Osteocyte (in vitro differentiated cells): ENCODE measurements around the gene TLCD5. TPM values are rescaled to one million over a fixed set of nuclear protein-coding genes. Genes with fewer than 3 reads are reported as not detected.
A peak's percentile ranks its signal among the peaks of the same experiment; 100 is the strongest.

ENCODE experiments used
- DNase-seq: peaks from one replicate; pipeline ENCODE4 v3.0.0; 2021; ENCODE audit warnings: mixed read lengths; ENCODE audit not compliant: unreplicated experiment; ENCODE audit errors: extremely low spot score
- H3K27ac Mint-ChIP-seq: one replicate; pipeline ENCODE4 v1.8.0; 2021; ENCODE audit warnings: mild to moderate bottlenecking, mixed read lengths; ENCODE audit not compliant: unreplicated experiment
- H3K27me3 Mint-ChIP-seq: one replicate; pipeline ENCODE4 v1.8.0; 2021; ENCODE audit warnings: mixed read lengths; ENCODE audit not compliant: unreplicated experiment
- H3K36me3 Mint-ChIP-seq: one replicate; pipeline ENCODE4 v1.8.0; 2021; ENCODE audit warnings: mixed read lengths; ENCODE audit not compliant: unreplicated experiment
- H3K4me1 Mint-ChIP-seq: one replicate; pipeline ENCODE4 v1.8.0; 2021; ENCODE audit warnings: mixed read lengths; ENCODE audit not compliant: unreplicated experiment
- H3K4me3 Mint-ChIP-seq: one replicate; pipeline ENCODE4 v1.8.0; 2021; ENCODE audit warnings: mild to moderate bottlenecking, moderate library complexity, mixed read lengths; ENCODE audit not compliant: unreplicated experiment
- H3K9me3 Mint-ChIP-seq: one replicate; pipeline ENCODE4 v1.8.0; 2021; ENCODE audit warnings: mixed read lengths; ENCODE audit not compliant: unreplicated experiment
- CTCF ChIP-seq: fragments of 200-600 bp; sonication (generic); IDR thresholded peaks from 2 replicates; pipeline ENCODE4 v1.5.0; 2021; ENCODE audit warnings: antibody characterized with exemption, mild to moderate bottlenecking, moderate library complexity
- total RNA-seq: library from RNA; stranded (reverse); gene quantifications from 2 replicates; pipeline ENCODE4 v1.2.1, GENCODE V29; 2021

The TLCD5 gene
- total RNA-seq, 1 donor from 2014 or later, result 11.6 TPM

- H3K4me3 Mint-ChIP-seq, result peak overlapping the region; percentile 17
- peaks cover 60% of the 10 kb centered on the region for H3K4me1 Mint-ChIP-seq
- H3K27ac Mint-ChIP-seq, result peak overlapping the region; percentile 86
Observed at GRCh38 chr11:120375076-120375475, 50.0 kb downstream of the TLCD5 start.

GRCh38 chr11:120376547-120377182 lies 51.6 kb downstream of the TLCD5 start:
- Mint-ChIP-seq H3K4me1 (peaks cover 64% of the 10 kb centered on the region), H3K36me3 (peaks cover 8% of the 10 kb centered on the region), H3K9me3 (peaks cover 10% of the 10 kb centered on the region)

More at GRCh38 chr11:120375076-120375475, 50.0 kb downstream of the TLCD5 start:
- no peaks in the 10 kb centered on the region for H3K27me3 Mint-ChIP-seq
- TF ChIP-seq CTCF, result no peak
- peaks cover 10% of the 10 kb centered on the region for H3K9me3 Mint-ChIP-seq
- no peak for DNase-seq
- peaks cover 8% of the 10 kb centered on the region for H3K36me3 Mint-ChIP-seq

GRCh38 chr11:120378474-120378873 lies 53.4 kb downstream of the TLCD5 start:
- Mint-ChIP-seq H3K36me3 (peaks cover 10% of the 10 kb centered on the region), H3K9me3 (peaks cover 10% of the 10 kb centered on the region), H3K4me1 (peaks cover 76% of the 10 kb centered on the region), H3K4me3 (no peak overlapping the region), H3K27me3 (no peaks in the 10 kb centered on the region), H3K27ac (no peak overlapping the region)
- DNase-seq, result no peak
- no peak for TF ChIP-seq CTCF

More at GRCh38 chr11:120376547-120377182, 51.6 kb downstream of the TLCD5 start:
- Mint-ChIP-seq H3K4me3 (no peak overlapping the region), H3K27me3 (no peaks in the 10 kb centered on the region), H3K27ac (peak overlapping the region; percentile 38)
- TF ChIP-seq CTCF, result no peak
- DNase-seq, result no peak

- Mint-ChIP-seq H3K4me3 (no peak overlapping the region), H3K9me3 (peaks cover 10% of the 10 kb centered on the region), H3K4me1 (peaks cover 82% of the 10 kb centered on the region), H3K27ac (no peak overlapping the region), H3K27me3 (no peaks in the 10 kb centered on the region), H3K36me3 (peaks cover 10% of the 10 kb centered on the region)
- no peak for TF ChIP-seq CTCF
- DNase-seq, result no peak
Observed at GRCh38 chr11:120381401-120381800, 56.3 kb downstream of the TLCD5 start.

Other genes with a start within 250 kb of the TLCD5 start
- not detected in 2 replicates for gene TRIM29, start 187.2 kb upstream of the TLCD5 start, total RNA-seq
- 10.2 and 12.3 TPM in 2 replicates for gene OAF, start 114.3 kb upstream of the TLCD5 start, total RNA-seq
- gene POU2F3, start 85.2 kb upstream of the TLCD5 start, total RNA-seq, result not detected in 2 replicates
- 114 and 118 TPM in 2 replicates for gene ARHGEF12, start 11.1 kb downstream of the TLCD5 start, total RNA-seq
- 0.11 TPM in 1 of 2 replicates, not detected in the other for gene GRIK4, start 186.4 kb downstream of the TLCD5 start, total RNA-seq